H1 (cell line): ENCODE results near the gene WIPI1. TPM values are rescaled to one million over a fixed set of nuclear protein-coding genes. Genes with fewer than 3 reads are reported as not detected.
"Not testable (repeated sequence)": the region's sequence is repeated elsewhere in the genome, so short reads cannot be mapped to it uniquely, and the experiment has no call there.

Experiments used
- CTCF ChIA-PET: fragments of 300-600 bp; sonication (Branson Sonifier 250); formaldehyde crosslinking; loops from one replicate; lab custom pipeline; 2021; ENCODE audit not compliant: partially characterized antibody; lab: Charles Lee
- POLR2A ChIA-PET: fragments of 300-600 bp; sonication (Branson Sonifier 250); formaldehyde crosslinking; loops from one replicate; lab custom pipeline; 2021; ENCODE audit warnings: inconsistent platforms; ENCODE audit not compliant: partially characterized antibody; lab: Charles Lee
- DNase-seq, 2 experiments: peaks; one replicate each; pipeline versions ENCODE4 v3.0.0 to v3.0.0-alpha.2; 2010 to 2022; ENCODE audit warnings: low spot score in 2 of 2, low read depth in 1 of 2, mixed read lengths in 1 of 2
- FAIRE-seq: peaks from 2 replicates; lab custom pipeline; 2011; peaks lifted over from hg19 to GRCh38; lab: Jason Lieb, UNC
- H2AFZ ChIP-seq: 2 replicates; pipeline ENCODE4 v1.8.1; 2012; ENCODE audit warnings: low read length, inconsistent platforms
- H2AK5ac ChIP-seq: 2 replicates; pipeline ENCODE4 v1.6.1; 2013; ENCODE audit warnings: low read depth, low read length
- H2BK120ac ChIP-seq: replicated peaks from 2 replicates; pipeline ENCODE3; 2013; ENCODE audit warnings: low read depth, low read length, inconsistent platforms
- H2BK12ac ChIP-seq: 2 replicates; pipeline ENCODE4 v1.6.1; 2013; ENCODE audit warnings: low read depth, low read length
- H2BK15ac ChIP-seq: 2 replicates; pipeline ENCODE4 v1.6.1; 2013; ENCODE audit warnings: low read length
- H2BK20ac ChIP-seq: 2 replicates; pipeline ENCODE4 v1.6.1; 2013; ENCODE audit warnings: low read length
- H2BK5ac ChIP-seq: 2 replicates; pipeline ENCODE4 v1.6.1; 2013; ENCODE audit warnings: low read depth, low read length
- H3K14ac ChIP-seq: 2 replicates; pipeline ENCODE4 v1.6.1; 2013; ENCODE audit warnings: inconsistent platforms; ENCODE audit not compliant: insufficient read length
- H3K18ac ChIP-seq: 2 replicates; pipeline ENCODE4 v1.6.1; 2013; ENCODE audit warnings: low read length; ENCODE audit errors: extremely low read depth
- H3K23ac ChIP-seq: 2 replicates; pipeline ENCODE4 v1.6.1; 2013; ENCODE audit warnings: inconsistent platforms; ENCODE audit not compliant: insufficient read length
- H3K23me2 ChIP-seq: 2 replicates; pipeline ENCODE4 v1.6.1; 2013; ENCODE audit warnings: low read depth, low read length
- H3K27ac ChIP-seq: 2 replicates; pipeline ENCODE4 v1.6.1; 2011; ENCODE audit warnings: low read depth, low read length, inconsistent platforms
- H3K27me3 ChIP-seq, 4 experiments: replicated peaks in 1 of 4; 1 replicate in 1 of 4; 2 replicates in 3 of 4; pipeline versions ENCODE4 v1.6.1 to v1.8.1; 2011 to 2013; ENCODE audit warnings: low read length in 3 of 4, mild to moderate bottlenecking in 3 of 4, inconsistent platforms in 2 of 4, mixed read lengths in 2 of 4, moderate library complexity in 1 of 4; ENCODE audit not compliant: control insufficient read depth in 3 of 4, insufficient read depth in 3 of 4; ENCODE audit errors: extremely low read depth in 1 of 4
- H3K36me3 ChIP-seq, 4 experiments: 2 replicates each; pipeline versions ENCODE4 v1.6.1 to v1.8.1; 2011 to 2013; ENCODE audit warnings: mild to moderate bottlenecking in 4 of 4, low read length in 3 of 4, moderate library complexity in 2 of 4, control low read depth in 1 of 4, inconsistent platforms in 1 of 4; ENCODE audit not compliant: insufficient read depth in 4 of 4, control insufficient read depth in 2 of 4
- H3K4ac ChIP-seq: replicated peaks from 2 replicates; pipeline ENCODE3; 2013; ENCODE audit warnings: low read length, low read depth, mixed read lengths, inconsistent platforms; ENCODE audit not compliant: insufficient read length
- H3K4me1 ChIP-seq, 4 experiments: replicated peaks in 1 of 4; 1 replicate in 1 of 4; 2 replicates in 3 of 4; pipeline versions ENCODE4 v1.6.1 to v1.8.1; 2011 to 2013; ENCODE audit warnings: low read length in 3 of 4, inconsistent platforms in 2 of 4, mixed read lengths in 1 of 4; ENCODE audit not compliant: insufficient read depth in 4 of 4, control insufficient read depth in 3 of 4
- H3K4me2 ChIP-seq, 2 experiments: 2 replicates each; pipeline versions ENCODE4 v1.6.1 to v1.8.1; 2011 to 2013; ENCODE audit warnings: low read depth in 2 of 2, low read length in 2 of 2, control low read depth in 1 of 2, inconsistent platforms in 1 of 2, mild to moderate bottlenecking in 1 of 2; ENCODE audit not compliant: insufficient read depth in 1 of 2
- H3K4me3 ChIP-seq, 4 experiments: fragments of 200-600, 300-600 bp in 1 of 4; sonication (generic), shearing (Covaris generic), sonication (Bioruptor Twin) in 1 of 4; 2 replicates each; pipeline versions ENCODE4 v1.5.1 to v1.8.1; 2011 to 2016; ENCODE audit warnings: low read length in 4 of 4, low read depth in 3 of 4, control low read depth in 2 of 4, inconsistent platforms in 2 of 4, mild to moderate bottlenecking in 2 of 4, mixed read lengths in 1 of 4, moderate library complexity in 1 of 4; ENCODE audit not compliant: insufficient read depth in 2 of 4; ENCODE audit errors: extremely low read depth in 1 of 4
- H3K56ac ChIP-seq: replicated peaks from 2 replicates; pipeline ENCODE3; 2013; ENCODE audit warnings: low read depth, mild to moderate bottlenecking, mixed read lengths, low read length, inconsistent platforms; ENCODE audit not compliant: insufficient read length
- H3K79me1 ChIP-seq: 2 replicates; pipeline ENCODE4 v1.6.1; 2013; ENCODE audit warnings: low read depth, low read length, control low read depth
- H3K79me2 ChIP-seq, 2 experiments: 2 replicates each; pipeline versions ENCODE4 v1.6.1 to v1.8.1; 2012 to 2013; ENCODE audit warnings: low read length in 2 of 2, mild to moderate bottlenecking in 2 of 2, inconsistent platforms in 1 of 2; ENCODE audit not compliant: insufficient read depth in 2 of 2, control insufficient read depth in 1 of 2
- H3K9ac ChIP-seq, 4 experiments: replicated peaks in 1 of 4; 1 replicate in 1 of 4; 2 replicates in 3 of 4; pipeline versions ENCODE4 v1.6.1 to v1.8.1; 2011 to 2013; ENCODE audit warnings: low read depth in 3 of 4, low read length in 3 of 4, control low read depth in 2 of 4, mild to moderate bottlenecking in 2 of 4, moderate library complexity in 2 of 4, inconsistent platforms in 1 of 4; ENCODE audit errors: extremely low read depth in 1 of 4
- H3K9me3 ChIP-seq, 2 experiments: 2 replicates each; pipeline versions ENCODE4 v1.6.1 to v1.8.1; 2012 to 2013; ENCODE audit warnings: mild to moderate bottlenecking in 2 of 2, moderate library complexity in 2 of 2, control low read depth in 1 of 2, inconsistent platforms in 1 of 2, low read depth in 1 of 2, low read length in 1 of 2, mixed read lengths in 1 of 2; ENCODE audit not compliant: insufficient read depth in 2 of 2
- H4K20me1 ChIP-seq, 2 experiments: replicated peaks in 1 of 2; 2 replicates each; pipeline versions ENCODE3 to v1.8.1; 2011 to 2013; ENCODE audit warnings: inconsistent platforms in 2 of 2, low read length in 2 of 2, mild to moderate bottlenecking in 1 of 2; ENCODE audit not compliant: insufficient read depth in 2 of 2, control insufficient read depth in 1 of 2
- H4K5ac ChIP-seq: 2 replicates; pipeline ENCODE4 v1.6.1; 2013; ENCODE audit warnings: low read length, low read depth, mixed read lengths, inconsistent platforms; ENCODE audit not compliant: insufficient read length
- H4K8ac ChIP-seq: 2 replicates; pipeline ENCODE4 v1.8.0; 2013; ENCODE audit warnings: mild to moderate bottlenecking, moderate library complexity, low read length, inconsistent platforms; ENCODE audit not compliant: insufficient read depth; ENCODE audit errors: extremely low read depth
- H4K91ac ChIP-seq: replicated peaks from 2 replicates; pipeline ENCODE3; 2013; ENCODE audit warnings: low read length, mixed read lengths, inconsistent platforms; ENCODE audit not compliant: insufficient read length
- BCL11A ChIP-seq, 2 experiments: IDR thresholded peaks; one replicate each; pipeline ENCODE4 v1.6.1; 2011; ENCODE audit warnings: low read depth in 2 of 2, low read length in 2 of 2, mild to moderate bottlenecking in 2 of 2
- EP300 ChIP-seq, 2 experiments: IDR thresholded peaks; 1 replicate in 1 of 2; 2 replicates in 1 of 2; pipeline ENCODE4 v1.6.1; 2011 to 2012; ENCODE audit warnings: low read depth in 2 of 2, low read length in 2 of 2, mild to moderate bottlenecking in 2 of 2, borderline replicate concordance in 1 of 2, inconsistent platforms in 1 of 2, moderate library complexity in 1 of 2
- FOSL1 ChIP-seq: IDR thresholded peaks from 2 replicates; pipeline ENCODE4 v1.6.1; 2011; ENCODE audit warnings: mild to moderate bottlenecking, low read depth, low read length, moderate library complexity; ENCODE audit not compliant: insufficient read depth
- GTF2F1 ChIP-seq: IDR thresholded peaks from 2 replicates; pipeline ENCODE4 v1.6.1; 2012; ENCODE audit warnings: low read depth, low read length, improper control_type of control experiment, borderline replicate concordance
- HDAC6 ChIP-seq: IDR thresholded peaks from one replicate; pipeline ENCODE4 v1.7.1; 2012; ENCODE audit warnings: low read depth, mild to moderate bottlenecking, inconsistent platforms, low read length, moderate library complexity
- KDM5A ChIP-seq: fragments of 200-600 bp; IDR thresholded peaks from 2 replicates; pipeline ENCODE4 v1.7.1; 2012; ENCODE audit warnings: mild to moderate bottlenecking, low read length, inconsistent platforms, mixed read lengths
- POLR2AphosphoS5 ChIP-seq: IDR thresholded peaks from 2 replicates; pipeline ENCODE4 v1.6.1; 2011; ENCODE audit warnings: low read depth, low read length
- RBBP5 ChIP-seq: IDR thresholded peaks from 2 replicates; pipeline ENCODE4 v1.7.1; 2012; ENCODE audit warnings: low read depth, mild to moderate bottlenecking, inconsistent platforms, low read length, moderate library complexity, borderline replicate concordance
- WGBS, 2 experiments: shearing (Covaris generic) in 1 of 2; methylation state at CpG; one replicate each; pipeline versions ENCODE4 v1.1.6 to v1.1.7; 2013 to 2015; ENCODE audit warnings: low lambda C conversion rate in 2 of 2, mixed read lengths in 2 of 2, inconsistent platforms in 1 of 2, low coverage in 1 of 2, missing lambda C conversion rate in 1 of 2; ENCODE audit not compliant: insufficient replicate concordance in 2 of 2, insufficient coverage in 1 of 2, insufficient read length in 1 of 2; ENCODE audit errors: extremely low coverage in 1 of 2, missing lambda C conversion rate in 1 of 2; 5-methylcytosine and 5-hydroxymethylcytosine counted together
- polyA plus RNA-seq, 7 experiments: library from polyadenylated mRNA; depleted of rRNA in 3 of 7; stranded (reverse) in 5 of 7; unstranded in 2 of 7; fragments of >200 nt in 5 of 7; fragments of 200-250 nt in 2 of 7; gene quantifications; 1 replicate in 5 of 7; 2 replicates in 1 of 7; 4 replicates in 1 of 7; pipeline versions ENCODE4 v1.2.1 to v1.2.3, GENCODE V29; 2011 to 2013; ENCODE audit warnings: missing spikeins in 2 of 7, mixed read lengths in 2 of 7
- total RNA-seq: library from RNA; stranded (reverse); fragmentation: NEBNext Ultra II Directional; extraction: Animal tissue kit (Norgen Biotek cat#: 25700); gene quantifications from 2 replicates; pipeline ENCODE4 v1.2.1, GENCODE V29; 2021

Gene WIPI1
- total and polyA plus RNA-seq, 2 of the 8 experiments (the other 6 are each of a cell fraction or from before 2014, with no cell fraction given): 16.6 to 17.4 TPM

- TF ChIP-seq EP300 (IDR thresholded peaks at IDR 0.05; ENCODE audit: borderline replicate concordance in 1 of 2, low read depth in 2 of 2, low read length in 2 of 2) (no peak), BCL11A (IDR thresholded peaks at IDR 0.05; ENCODE audit: low read depth in 2 of 2, low read length in 2 of 2) (no peak), FOSL1 (no peak), GTF2F1 (no peak), RBBP5 (no peak), KDM5A (no peak), HDAC6 (no peak), POLR2AphosphoS5 (no peak)
These were observed 79.5 kb downstream of the WIPI1 start (continued) for GRCh38 chr17:68377771-68378267.

DNA sequence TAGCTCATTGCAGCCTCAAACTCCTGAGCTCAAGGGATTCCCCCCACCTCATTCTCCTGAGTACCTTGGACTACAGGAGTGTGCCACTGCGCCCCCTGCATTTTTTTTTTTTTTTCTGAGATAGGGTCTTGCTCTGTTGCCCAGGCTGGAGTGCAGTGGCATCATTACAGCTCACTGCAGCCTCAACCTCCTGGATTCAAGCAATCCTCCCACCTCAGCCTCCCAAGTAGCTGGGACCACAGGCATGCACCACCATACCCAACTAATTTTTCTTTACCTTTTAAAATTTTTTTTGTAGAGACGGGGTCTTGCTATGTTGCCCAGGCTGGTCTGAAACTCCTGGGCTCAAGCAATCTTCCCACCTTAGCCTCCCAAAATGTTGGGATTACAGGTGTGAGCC, 81.1 kb downstream of the WIPI1 start:
- H2BK20ac ChIP-seq, H4K8ac ChIP-seq, H3K14ac ChIP-seq, H3K56ac ChIP-seq, H3K23ac ChIP-seq, H3K9ac ChIP-seq, H3K4me3 ChIP-seq, H4K91ac ChIP-seq, H2BK5ac ChIP-seq, H3K79me2 ChIP-seq, H2BK15ac ChIP-seq, H3K18ac ChIP-seq, H2AK5ac ChIP-seq, H4K20me1 ChIP-seq, H3K9me3 ChIP-seq, H2AFZ ChIP-seq, H4K5ac ChIP-seq, H3K27me3 ChIP-seq, H2BK12ac ChIP-seq, FAIRE-seq, H3K79me1 ChIP-seq, H3K4me2 ChIP-seq, H2BK120ac ChIP-seq, H3K27ac ChIP-seq, H3K23me2 ChIP-seq, DNase-seq, H3K4ac ChIP-seq, POLR2A ChIA-PET, H3K36me3 ChIP-seq: not testable (repeated sequence)
- CTCF ChIA-PET: interaction anchor here (0.5 to 1.1 kb wide), 7 partner anchors 23 to 1019 kb away, joined by 3 to 5 read pairs (median 3); no protein-coding TSS in a partner anchor
- WGBS, 2 experiments: 80% methylated on average over 2 of the region's 2 CpGs; no CpG with 5 or more reads in 1 of the 2 experiments
- H3K4me1 ChIP-seq: peaks cover 7 to 16% (median 12%) of the 10 kb centered on the region in 4 experiments
